Esophagus (tissue), 2 donors: Measurements from ENCODE around the gene ANKRD33B. TPM values are rescaled to one million over a fixed set of nuclear protein-coding genes. Genes with fewer than 3 reads are reported as not detected.

Experiments used
- H3K27ac ChIP-seq, 2 donors: one replicate each; pipeline ENCODE4 v1.5.1; 2013; ENCODE audit warnings: low read depth in 2 of 2, mild to moderate bottlenecking in 2 of 2, inconsistent platforms in 1 of 2, low read length in 1 of 2, moderate library complexity in 1 of 2
- H3K27me3 ChIP-seq, 2 donors: one replicate each; pipeline ENCODE4 v1.6.1; 2013; ENCODE audit warnings: low read length in 2 of 2, control low read depth in 1 of 2, mild to moderate bottlenecking in 1 of 2; ENCODE audit not compliant: insufficient read depth in 2 of 2, control insufficient read depth in 1 of 2
- H3K36me3 ChIP-seq, 2 donors: one replicate each; pipeline ENCODE4 v1.6.1; 2013; ENCODE audit warnings: low read length in 1 of 2; ENCODE audit not compliant: control insufficient read depth in 2 of 2, insufficient read depth in 2 of 2
- H3K4me1 ChIP-seq, 2 donors: one replicate each; pipeline ENCODE4 v1.6.1; 2013; ENCODE audit warnings: low read length in 1 of 2; ENCODE audit not compliant: control insufficient read depth in 2 of 2, insufficient read depth in 2 of 2
- H3K4me3 ChIP-seq, 2 donors: one replicate each; pipeline ENCODE4 v1.5.1; 2013; ENCODE audit warnings: low read length in 2 of 2, mild to moderate bottlenecking in 2 of 2, low read depth in 1 of 2, moderate library complexity in 1 of 2
- H3K9me3 ChIP-seq, 2 donors: one replicate each; pipeline ENCODE4 v1.6.1; 2013; ENCODE audit warnings: mild to moderate bottlenecking in 2 of 2, low read depth in 1 of 2, low read length in 1 of 2, moderate library complexity in 1 of 2; ENCODE audit not compliant: control insufficient read depth in 2 of 2, insufficient read depth in 1 of 2
- WGBS, 2 donors: extraction: QIAGEN DNeasy Blood & Tissue Kit; methylation state at CpG; one replicate each; pipeline ENCODE4 v1.1.7; 2013; 5-methylcytosine and 5-hydroxymethylcytosine counted together
- polyA plus RNA-seq, 2 donors: library from polyadenylated mRNA; stranded (reverse); fragments of 200-250 nt; gene quantifications; one replicate each; pipeline ENCODE4 v1.2.3, GENCODE V29; 2013
- donor health status: healthy with polysubstance abuse.
- donor health status: Bipolar disorder and iron deficiency.

ANKRD33B gene
- polyA plus RNA-seq, 2 donors, result 0.55 to 1.3 TPM

- WGBS, 2 donors, result 61 to 65% methylated on average over 57 to 60 of the region's 60 CpGs
- H3K27ac ChIP-seq, result no peak overlapping the region
- H3K4me1 ChIP-seq, result peaks cover 0 to 2% of the 10 kb centered on the region in 2 donors
- no peak overlapping the region for H3K4me3 ChIP-seq
- H3K9me3 ChIP-seq, result no peaks in the 10 kb centered on the region
- no peaks in the 10 kb centered on the region for H3K27me3 ChIP-seq
- H3K36me3 ChIP-seq, result peaks cover 0 to 3% of the 10 kb centered on the region in 2 donors
Measured at GRCh38 chr5:10648806-10649665, 85.2 kb downstream of the ANKRD33B start.

- no peaks in the 10 kb centered on the region for H3K9me3 ChIP-seq
- 44 to 58% methylated on average over 57 to 68 of the region's 68 CpGs for WGBS, 2 donors
- H3K36me3 ChIP-seq, result peaks cover 0 to 3% of the 10 kb centered on the region in 2 donors
- peaks cover 0 to 2% of the 10 kb centered on the region in 2 donors for H3K4me1 ChIP-seq
- no peaks in the 10 kb centered on the region for H3K27me3 ChIP-seq
- H3K27ac ChIP-seq, result no peak overlapping the region
- no peak overlapping the region for H3K4me3 ChIP-seq
Measured at GRCh38 chr5:10649666-10650380, 86.0 kb downstream of the ANKRD33B start.

- Histone ChIP-seq H3K4me3 (no peak overlapping the region), H3K36me3 (peaks cover 0 to 3% of the 10 kb centered on the region in 2 donors), H3K4me1 (peaks cover 0 to 2% of the 10 kb centered on the region in 2 donors), H3K9me3 (no peaks in the 10 kb centered on the region), H3K27me3 (no peaks in the 10 kb centered on the region), H3K27ac (no peak overlapping the region)
- 89 to 90% methylated on average over 13 of the region's 13 CpGs for WGBS, 2 donors
Measured at GRCh38 chr5:10652151-10652550, 88.3 kb downstream of the ANKRD33B start.

GRCh38 chr5:10652606-10653005, 88.7 kb downstream of the ANKRD33B start:
- no peaks in the 10 kb centered on the region for H3K9me3 ChIP-seq
- H3K4me1 ChIP-seq, result peaks cover 0 to 2% of the 10 kb centered on the region in 2 donors
- H3K36me3 ChIP-seq, result peaks cover 0 to 3% of the 10 kb centered on the region in 2 donors
- WGBS, 2 donors, result 82 to 85% methylated on average over 8 of the region's 8 CpGs
- H3K27me3 ChIP-seq, result no peaks in the 10 kb centered on the region
- H3K27ac ChIP-seq, result no peak overlapping the region
- H3K4me3 ChIP-seq, result no peak overlapping the region

- WGBS, 2 donors, result 25 to 27% methylated on average over 4 of the region's 4 CpGs
- H3K4me1 ChIP-seq, result peaks cover 0 to 2% of the 10 kb centered on the region in 2 donors
- H3K36me3 ChIP-seq, result peaks cover 0 to 3% of the 10 kb centered on the region in 2 donors
- no peak overlapping the region for H3K27ac ChIP-seq
- no peak overlapping the region for H3K4me3 ChIP-seq
- no peaks in the 10 kb centered on the region for H3K9me3 ChIP-seq
- no peaks in the 10 kb centered on the region for H3K27me3 ChIP-seq
Measured at GRCh38 chr5:10653043-10653442, 89.2 kb downstream of the ANKRD33B start.

- Histone ChIP-seq H3K9me3 (no peaks in the 10 kb centered on the region), H3K27ac (no peak overlapping the region), H3K4me3 (no peak overlapping the region), H3K36me3 (peaks cover 0 to 3% of the 10 kb centered on the region in 2 donors), H3K27me3 (no peaks in the 10 kb centered on the region), H3K4me1 (peaks cover 0 to 2% of the 10 kb centered on the region in 2 donors)
- 76 to 77% methylated on average over 12 of the region's 12 CpGs for WGBS, 2 donors
Measured at GRCh38 chr5:10653751-10654400, 90.0 kb downstream of the ANKRD33B start.

- 93 to 95% methylated on average over 13 of the region's 13 CpGs for WGBS, 2 donors
- no peaks in the 10 kb centered on the region for H3K9me3 ChIP-seq
- H3K36me3 ChIP-seq, result peaks cover 0 to 3% of the 10 kb centered on the region in 2 donors
Measured at GRCh38 chr5:10654566-10654965, 90.7 kb downstream of the ANKRD33B start.

GRCh38 chr5:10655161-10655971, 91.5 kb downstream of the ANKRD33B start:
- 80 to 84% methylated on average over 29 of the region's 29 CpGs for WGBS, 2 donors
- peaks cover 0 to 2% of the 10 kb centered on the region in 2 donors for H3K4me1 ChIP-seq
- H3K27me3 ChIP-seq, result no peaks in the 10 kb centered on the region
- H3K4me3 ChIP-seq, result no peak overlapping the region
- no peaks in the 10 kb centered on the region for H3K9me3 ChIP-seq
- no peak overlapping the region for H3K27ac ChIP-seq
- H3K36me3 ChIP-seq, result peaks cover 0 to 3% of the 10 kb centered on the region in 2 donors

More at GRCh38 chr5:10654566-10654965, 90.7 kb downstream of the ANKRD33B start:
- Histone ChIP-seq H3K27me3 (no peaks in the 10 kb centered on the region), H3K4me1 (peaks cover 0 to 2% of the 10 kb centered on the region in 2 donors), H3K27ac (no peak overlapping the region), H3K4me3 (no peak overlapping the region)
